ENCODE measurements around the gene DNAJC7. TPM values are rescaled to one million over a fixed set of nuclear protein-coding genes. Genes with fewer than 3 reads are reported as not detected.
"Not testable (repeated sequence)": the region's sequence is repeated elsewhere in the genome, so short reads cannot be mapped to it uniquely, and the experiment has no call there.

The DNAJC7 gene
- total RNA-seq, 1 experiment from 2014 or later, result 133 TPM

GRCh38 chr17:42042598-42043319 lies 25.5 kb upstream of the DNAJC7 start:
- no peak for DNase-seq (ENCODE audit: low read depth)

- no peak for DNase-seq (ENCODE audit: low read depth)
Measured at GRCh38 chr17:42041619-42042018, 24.4 kb upstream of the DNAJC7 start.

GRCh38 chr17:42040818-42041217 lies 23.6 kb upstream of the DNAJC7 start:
- DNase-seq (ENCODE audit: low read depth), result no peak

- no peak for DNase-seq (ENCODE audit: low read depth)
Measured at GRCh38 chr17:42039794-42040763, 22.8 kb upstream of the DNAJC7 start.

GRCh38 chr17:42038221-42038973 lies 21.2 kb upstream of the DNAJC7 start:
- no peak for DNase-seq (ENCODE audit: low read depth)

- no peak for DNase-seq (ENCODE audit: low read depth)
Measured at GRCh38 chr17:42034059-42034458, 16.8 kb upstream of the DNAJC7 start.

GRCh38 chr17:42031584-42031983 lies 14.3 kb upstream of the DNAJC7 start:
- DNase-seq (ENCODE audit: low read depth), result no peak

- DNase-seq (ENCODE audit: low read depth), result no peak
Measured at GRCh38 chr17:42028791-42029127, 11.5 kb upstream of the DNAJC7 start.

- no peak for DNase-seq (ENCODE audit: low read depth)
Measured at GRCh38 chr17:42027961-42028790, 10.9 kb upstream of the DNAJC7 start.

- DNase-seq (ENCODE audit: low read depth), result no peak
Measured at GRCh38 chr17:42027590-42027889, 10.3 kb upstream of the DNAJC7 start.

GRCh38 chr17:42026857-42027589 lies 9.8 kb upstream of the DNAJC7 start:
- DNase-seq (ENCODE audit: low read depth), result no peak

GRCh38 chr17:42025936-42026335 lies 8.7 kb upstream of the DNAJC7 start:
- no peak for DNase-seq (ENCODE audit: low read depth)

- no peak for DNase-seq (ENCODE audit: low read depth)
Measured at GRCh38 chr17:42025191-42025579, 7.9 kb upstream of the DNAJC7 start.

GRCh38 chr17:42023524-42024349 lies 6.5 kb upstream of the DNAJC7 start:
- no peak for DNase-seq (ENCODE audit: low read depth)

- not testable (repeated sequence) for DNase-seq (ENCODE audit: low read depth)
Measured at GRCh38 chr17:42020845-42021244, 3.6 kb upstream of the DNAJC7 start.

GRCh38 chr17:42019509-42020404 lies 2.5 kb upstream of the DNAJC7 start, which contains the start of gene NKIRAS2:
Gene NKIRAS2, plus strand, starts transcription at chr17:42020090. Its CDS starts 1,488 bp downstream, at chr17:42021578.
- DNase-seq (ENCODE audit: low read depth), result peak; percentile 83

GRCh38 chr17:42018988-42019387 lies 1.7 kb upstream of the DNAJC7 start:
- DNase-seq (ENCODE audit: low read depth), result no peak

- peak; percentile 55 for DNase-seq (ENCODE audit: low read depth)
Measured at GRCh38 chr17:42018339-42018738, 1.1 kb upstream of the DNAJC7 start.

Measured in HT1080 (cell line).